HepG2 (cell line): ENCODE results near the gene NBR1. TPM values are rescaled to one million over a fixed set of nuclear protein-coding genes. Genes with fewer than 3 reads are reported as not detected.

Source experiments
- AHDC1 ChIP-seq: sonication (generic); formaldehyde crosslinking; IDR thresholded peaks from 2 replicates; pipeline ENCODE4 v1.5.1; 2020; ENCODE audit warnings: mild to moderate bottlenecking, missing genetic modification reagents, borderline replicate concordance
- CCAR2 ChIP-seq: fragments of 200-400 bp; formaldehyde crosslinking; optimal IDR thresholded peaks from 2 replicates; pipeline ENCODE3; 2018; ENCODE audit warnings: low read depth, mild to moderate bottlenecking, low read length, moderate library complexity
- CENPX ChIP-seq: sonication (generic); formaldehyde crosslinking; IDR thresholded peaks from 2 replicates; pipeline ENCODE4 v1.9.0; 2021; ENCODE audit warnings: mild to moderate bottlenecking, missing genetic modification reagents, moderate library complexity
- E2F2 ChIP-seq: sonication (generic); formaldehyde crosslinking; IDR thresholded peaks from 2 replicates; pipeline ENCODE4 v1.4.0; 2020; ENCODE audit warnings: missing genetic modification reagents, borderline replicate concordance
- REXO4 ChIP-seq: sonication (generic); formaldehyde crosslinking; IDR thresholded peaks from 2 replicates; pipeline ENCODE4 v1.8.0; 2022; ENCODE audit warnings: missing genetic modification reagents, mild to moderate bottlenecking, borderline replicate concordance
- THAP9 ChIP-seq: sonication (generic); formaldehyde crosslinking; IDR thresholded peaks from 2 replicates; pipeline ENCODE4; 2020; ENCODE audit warnings: missing genetic modification reagents, mild to moderate bottlenecking, borderline replicate concordance
- TMF1 ChIP-seq: sonication (generic); formaldehyde crosslinking; IDR thresholded peaks from 2 replicates; pipeline ENCODE4 v1.8.1; 2022; ENCODE audit warnings: low read depth, missing genetic modification reagents
- TP53 ChIP-seq: sonication (generic); formaldehyde crosslinking; conservative IDR thresholded peaks from 2 replicates; pipeline ENCODE4 v1.4.0; 2020; ENCODE audit warnings: missing genetic modification reagents
- U2AF2 ChIP-seq: fragments of 200-400 bp; formaldehyde crosslinking; IDR thresholded peaks from 2 replicates; pipeline ENCODE4 v1.6.1; 2017; ENCODE audit warnings: low read depth, mild to moderate bottlenecking, low read length
- ZFP82 ChIP-seq: sonication (generic); formaldehyde crosslinking; IDR thresholded peaks from 2 replicates; pipeline ENCODE4 v1.5.1; 2020; ENCODE audit warnings: mild to moderate bottlenecking, missing genetic modification reagents, borderline replicate concordance
- ZIK1 ChIP-seq: sonication (generic); formaldehyde crosslinking; IDR thresholded peaks from 2 replicates; pipeline ENCODE4 v1.5.0; 2020; ENCODE audit warnings: mild to moderate bottlenecking, low read depth, missing genetic modification reagents, borderline replicate concordance
- ZNF143 ChIP-seq: sonication (generic); formaldehyde crosslinking; IDR thresholded peaks from 2 replicates; pipeline ENCODE4 v1.4.0; 2020; ENCODE audit warnings: missing genetic modification reagents
- ZNF225 ChIP-seq: sonication (generic); formaldehyde crosslinking; IDR thresholded peaks from 2 replicates; pipeline ENCODE4 v1.4.0; 2020; ENCODE audit warnings: mild to moderate bottlenecking, missing genetic modification reagents
- ZNF264 ChIP-seq: sonication (generic); formaldehyde crosslinking; IDR thresholded peaks from 2 replicates; pipeline ENCODE4 v1.4.0; 2020; ENCODE audit warnings: missing genetic modification reagents
- ZNF331 ChIP-seq: sonication (generic); formaldehyde crosslinking; IDR thresholded peaks from 2 replicates; pipeline ENCODE4 v1.4.0; 2020; ENCODE audit warnings: missing genetic modification reagents
- ZNF335 ChIP-seq: sonication (generic); formaldehyde crosslinking; IDR thresholded peaks from 2 replicates; pipeline ENCODE4 v1.4.0; 2020; ENCODE audit warnings: missing genetic modification reagents
- ZNF362 ChIP-seq: sonication (generic); formaldehyde crosslinking; IDR thresholded peaks from 2 replicates; pipeline ENCODE4 v1.4.0; 2020; ENCODE audit warnings: missing genetic modification reagents, mild to moderate bottlenecking, borderline replicate concordance
- ZNF367 ChIP-seq: sonication (generic); formaldehyde crosslinking; IDR thresholded peaks from 2 replicates; pipeline ENCODE4 v1.4.0; 2020; ENCODE audit warnings: missing genetic modification reagents, borderline replicate concordance
- ZNF768 ChIP-seq: sonication (generic); formaldehyde crosslinking; IDR thresholded peaks from 2 replicates; pipeline ENCODE4 v1.4.0; 2020; ENCODE audit warnings: missing genetic modification reagents
- ZNF792 ChIP-seq: IDR thresholded peaks from 2 replicates; pipeline ENCODE4 v1.6.1; 2016
- polyA plus RNA-seq, 8 experiments: library from polyadenylated mRNA; depleted of rRNA in 3 of 8; stranded (reverse) in 7 of 8; unstranded in 1 of 8; fragments of >200 nt; fragmentation: Illumina TruSeq in 4 of 8; extraction: Trizol in 4 of 8; gene quantifications; 2 replicates each; pipeline versions ENCODE4 v1.2.1 to v1.2.3, GENCODE V29; 2011 to 2016; ENCODE audit warnings: low read depth in 4 of 8, missing spikeins in 1 of 8, mixed read lengths in 1 of 8; ENCODE audit not compliant: insufficient read depth in 1 of 8
- total RNA-seq, 5 experiments: library from RNA; depleted of rRNA; stranded (reverse); fragments of >200 nt; fragmentation: Illumina TruSeq; extraction: Trizol; gene quantifications; 2 replicates each; pipeline ENCODE4 v1.2.3, GENCODE V29; 2016; ENCODE audit warnings: low read depth in 1 of 5

NBR1 gene
- total and polyA plus RNA-seq, 2 of the 13 experiments (the other 11 are each of a cell fraction or from before 2014, with no cell fraction given), result 51.7 to 121 TPM

GRCh38 chr17:43169561-43170139, 1.4 kb upstream of the NBR1 start (continued):
- TF ChIP-seq AHDC1 (CRISPR knock-in tag) (no peak), ZNF335 (CRISPR knock-in tag) (no peak), TP53 (CRISPR knock-in tag) (no peak), ZNF143 (CRISPR knock-in tag) (no peak), CCAR2 (no peak), E2F2 (CRISPR knock-in tag) (no peak), ZNF792 (no peak), ZFP82 (no peak), REXO4 (CRISPR knock-in tag) (no peak), CENPX (CRISPR knock-in tag) (no peak), U2AF2 (no peak), ZIK1 (CRISPR knock-in tag) (peak; percentile 72; the same call in 1 of the 2 replicates), ZNF768 (no peak), TMF1 (CRISPR knock-in tag) (no peak), ZNF331 (CRISPR knock-in tag) (no peak), ZNF367 (no peak), ZNF225 (CRISPR knock-in tag) (peak; percentile 88), ZNF264 (CRISPR knock-in tag) (no peak), THAP9 (0 out of 2 replicates have a peak, but pooled peaks have one; percentile 39), ZNF362 (no peak; the same call in 1 of the 2 replicates)
